HG02840 (cell line): ENCODE data around the gene ARPC5L.
"Not testable (repeated sequence)": the region's sequence is repeated elsewhere in the genome, so short reads cannot be mapped to it uniquely, and the experiment has no call there.

Experiments used
- ATAC-seq: cut with Tn5 transposase; IDR thresholded peaks from one replicate; pipeline ENCODE4 v1.9.1; 2021; ENCODE audit warnings: mild to moderate bottlenecking, moderate library complexity, moderate number of reproducible peaks; ENCODE audit not compliant: unreplicated experiment, low FRiP score

ARPC5L gene

GRCh38 chr9:124840300-124840833, 21.6 kb upstream of the ARPC5L start:
- no peak for ATAC-seq

- no peak for ATAC-seq
Measured at GRCh38 chr9:124841075-124841821, 20.7 kb upstream of the ARPC5L start.

- ATAC-seq = no peak
Measured at GRCh38 chr9:124843456-124844034, 18.4 kb upstream of the ARPC5L start.

- no peak for ATAC-seq
Measured at GRCh38 chr9:124844291-124844690, 17.6 kb upstream of the ARPC5L start.

GRCh38 chr9:124846467-124846866, 15.5 kb upstream of the ARPC5L start:
- not testable (repeated sequence) for ATAC-seq

- no peak for ATAC-seq
Measured at GRCh38 chr9:124846969-124847368, 15.0 kb upstream of the ARPC5L start.

GRCh38 chr9:124849801-124850200, 12.1 kb upstream of the ARPC5L start:
- no peak for ATAC-seq

- no peak for ATAC-seq
Measured at GRCh38 chr9:124852121-124852828, 9.7 kb upstream of the ARPC5L start.

GRCh38 chr9:124852829-124853531, 8.9 kb upstream of the ARPC5L start, which contains the start of gene WDR38:
WDR38 (plus strand) TSS chr9:124853460; CDS start chr9:124853532, 72 bp downstream.
- ATAC-seq = no peak

- ATAC-seq = no peak
Measured at GRCh38 chr9:124853605-124854143, 8.3 kb upstream of the ARPC5L start.

- no peak for ATAC-seq
Measured at GRCh38 chr9:124854161-124854560, 7.8 kb upstream of the ARPC5L start.

- ATAC-seq = no peak
Measured at GRCh38 chr9:124854822-124855221, 7.1 kb upstream of the ARPC5L start.

GRCh38 chr9:124855566-124855943, 6.4 kb upstream of the ARPC5L start:
- ATAC-seq = no peak

- no peak for ATAC-seq
Measured at GRCh38 chr9:124855944-124856765, 5.8 kb upstream of the ARPC5L start.

GRCh38 chr9:124857533-124858162, 4.3 kb upstream of the ARPC5L start:
- ATAC-seq = no peak

- no peak for ATAC-seq
Measured at GRCh38 chr9:124858330-124859046, 3.4 kb upstream of the ARPC5L start.

- ATAC-seq = no peak
Measured at GRCh38 chr9:124859803-124860581, 1.9 kb upstream of the ARPC5L start.
